H1 (cell line): ENCODE results near the gene TOP2A. TPM values are rescaled to one million over a fixed set of nuclear protein-coding genes. Genes with fewer than 3 reads are reported as not detected.

ENCODE experiments used
- CTCF ChIA-PET: fragments of 300-600 bp; sonication (Branson Sonifier 250); formaldehyde crosslinking; loops from one replicate; lab custom pipeline; 2021; ENCODE audit not compliant: partially characterized antibody; lab: Charles Lee
- POLR2A ChIA-PET: fragments of 300-600 bp; sonication (Branson Sonifier 250); formaldehyde crosslinking; loops from one replicate; lab custom pipeline; 2021; ENCODE audit warnings: inconsistent platforms; ENCODE audit not compliant: partially characterized antibody; lab: Charles Lee
- DNase-seq, 2 experiments: peaks; one replicate each; pipeline versions ENCODE4 v3.0.0 to v3.0.0-alpha.2; 2010 to 2022; ENCODE audit warnings: low spot score in 2 of 2, low read depth in 1 of 2, mixed read lengths in 1 of 2
- FAIRE-seq: peaks from 2 replicates; lab custom pipeline; 2011; peaks lifted over from hg19 to GRCh38; lab: Jason Lieb, UNC
- H2AFZ ChIP-seq: 2 replicates; pipeline ENCODE4 v1.8.1; 2012; ENCODE audit warnings: low read length, inconsistent platforms
- H2AK5ac ChIP-seq: 2 replicates; pipeline ENCODE4 v1.6.1; 2013; ENCODE audit warnings: low read depth, low read length
- H2BK120ac ChIP-seq: replicated peaks from 2 replicates; pipeline ENCODE3; 2013; ENCODE audit warnings: low read depth, low read length, inconsistent platforms
- H2BK12ac ChIP-seq: 2 replicates; pipeline ENCODE4 v1.6.1; 2013; ENCODE audit warnings: low read depth, low read length
- H2BK15ac ChIP-seq: 2 replicates; pipeline ENCODE4 v1.6.1; 2013; ENCODE audit warnings: low read length
- H2BK20ac ChIP-seq: 2 replicates; pipeline ENCODE4 v1.6.1; 2013; ENCODE audit warnings: low read length
- H2BK5ac ChIP-seq: 2 replicates; pipeline ENCODE4 v1.6.1; 2013; ENCODE audit warnings: low read depth, low read length
- H3K14ac ChIP-seq: 2 replicates; pipeline ENCODE4 v1.6.1; 2013; ENCODE audit warnings: inconsistent platforms; ENCODE audit not compliant: insufficient read length
- H3K18ac ChIP-seq: 2 replicates; pipeline ENCODE4 v1.6.1; 2013; ENCODE audit warnings: low read length; ENCODE audit errors: extremely low read depth
- H3K23ac ChIP-seq: 2 replicates; pipeline ENCODE4 v1.6.1; 2013; ENCODE audit warnings: inconsistent platforms; ENCODE audit not compliant: insufficient read length
- H3K23me2 ChIP-seq: 2 replicates; pipeline ENCODE4 v1.6.1; 2013; ENCODE audit warnings: low read depth, low read length
- H3K27ac ChIP-seq: 2 replicates; pipeline ENCODE4 v1.6.1; 2011; ENCODE audit warnings: low read depth, low read length, inconsistent platforms
- H3K27me3 ChIP-seq, 4 experiments: replicated peaks in 1 of 4; 1 replicate in 1 of 4; 2 replicates in 3 of 4; pipeline versions ENCODE4 v1.6.1 to v1.8.1; 2011 to 2013; ENCODE audit warnings: low read length in 3 of 4, mild to moderate bottlenecking in 3 of 4, inconsistent platforms in 2 of 4, mixed read lengths in 2 of 4, moderate library complexity in 1 of 4; ENCODE audit not compliant: control insufficient read depth in 3 of 4, insufficient read depth in 3 of 4; ENCODE audit errors: extremely low read depth in 1 of 4
- H3K36me3 ChIP-seq, 4 experiments: 2 replicates each; pipeline versions ENCODE4 v1.6.1 to v1.8.1; 2011 to 2013; ENCODE audit warnings: mild to moderate bottlenecking in 4 of 4, low read length in 3 of 4, moderate library complexity in 2 of 4, control low read depth in 1 of 4, inconsistent platforms in 1 of 4; ENCODE audit not compliant: insufficient read depth in 4 of 4, control insufficient read depth in 2 of 4
- H3K4ac ChIP-seq: replicated peaks from 2 replicates; pipeline ENCODE3; 2013; ENCODE audit warnings: low read length, low read depth, mixed read lengths, inconsistent platforms; ENCODE audit not compliant: insufficient read length
- H3K4me1 ChIP-seq, 4 experiments: replicated peaks in 1 of 4; 1 replicate in 1 of 4; 2 replicates in 3 of 4; pipeline versions ENCODE4 v1.6.1 to v1.8.1; 2011 to 2013; ENCODE audit warnings: low read length in 3 of 4, inconsistent platforms in 2 of 4, mixed read lengths in 1 of 4; ENCODE audit not compliant: insufficient read depth in 4 of 4, control insufficient read depth in 3 of 4
- H3K4me2 ChIP-seq, 2 experiments: 2 replicates each; pipeline versions ENCODE4 v1.6.1 to v1.8.1; 2011 to 2013; ENCODE audit warnings: low read depth in 2 of 2, low read length in 2 of 2, control low read depth in 1 of 2, inconsistent platforms in 1 of 2, mild to moderate bottlenecking in 1 of 2; ENCODE audit not compliant: insufficient read depth in 1 of 2
- H3K4me3 ChIP-seq, 4 experiments: fragments of 200-600, 300-600 bp in 1 of 4; sonication (generic), shearing (Covaris generic), sonication (Bioruptor Twin) in 1 of 4; 2 replicates each; pipeline versions ENCODE4 v1.5.1 to v1.8.1; 2011 to 2016; ENCODE audit warnings: low read length in 4 of 4, low read depth in 3 of 4, control low read depth in 2 of 4, inconsistent platforms in 2 of 4, mild to moderate bottlenecking in 2 of 4, mixed read lengths in 1 of 4, moderate library complexity in 1 of 4; ENCODE audit not compliant: insufficient read depth in 2 of 4; ENCODE audit errors: extremely low read depth in 1 of 4
- H3K56ac ChIP-seq: replicated peaks from 2 replicates; pipeline ENCODE3; 2013; ENCODE audit warnings: low read depth, mild to moderate bottlenecking, mixed read lengths, low read length, inconsistent platforms; ENCODE audit not compliant: insufficient read length
- H3K79me1 ChIP-seq: 2 replicates; pipeline ENCODE4 v1.6.1; 2013; ENCODE audit warnings: low read depth, low read length, control low read depth
- H3K79me2 ChIP-seq, 2 experiments: 2 replicates each; pipeline versions ENCODE4 v1.6.1 to v1.8.1; 2012 to 2013; ENCODE audit warnings: low read length in 2 of 2, mild to moderate bottlenecking in 2 of 2, inconsistent platforms in 1 of 2; ENCODE audit not compliant: insufficient read depth in 2 of 2, control insufficient read depth in 1 of 2
- H3K9ac ChIP-seq, 4 experiments: replicated peaks in 1 of 4; 1 replicate in 1 of 4; 2 replicates in 3 of 4; pipeline versions ENCODE4 v1.6.1 to v1.8.1; 2011 to 2013; ENCODE audit warnings: low read depth in 3 of 4, low read length in 3 of 4, control low read depth in 2 of 4, mild to moderate bottlenecking in 2 of 4, moderate library complexity in 2 of 4, inconsistent platforms in 1 of 4; ENCODE audit errors: extremely low read depth in 1 of 4
- H3K9me3 ChIP-seq, 2 experiments: 2 replicates each; pipeline versions ENCODE4 v1.6.1 to v1.8.1; 2012 to 2013; ENCODE audit warnings: mild to moderate bottlenecking in 2 of 2, moderate library complexity in 2 of 2, control low read depth in 1 of 2, inconsistent platforms in 1 of 2, low read depth in 1 of 2, low read length in 1 of 2, mixed read lengths in 1 of 2; ENCODE audit not compliant: insufficient read depth in 2 of 2
- H4K20me1 ChIP-seq, 2 experiments: replicated peaks in 1 of 2; 2 replicates each; pipeline versions ENCODE3 to v1.8.1; 2011 to 2013; ENCODE audit warnings: inconsistent platforms in 2 of 2, low read length in 2 of 2, mild to moderate bottlenecking in 1 of 2; ENCODE audit not compliant: insufficient read depth in 2 of 2, control insufficient read depth in 1 of 2
- H4K5ac ChIP-seq: 2 replicates; pipeline ENCODE4 v1.6.1; 2013; ENCODE audit warnings: low read length, low read depth, mixed read lengths, inconsistent platforms; ENCODE audit not compliant: insufficient read length
- H4K8ac ChIP-seq: 2 replicates; pipeline ENCODE4 v1.8.0; 2013; ENCODE audit warnings: mild to moderate bottlenecking, moderate library complexity, low read length, inconsistent platforms; ENCODE audit not compliant: insufficient read depth; ENCODE audit errors: extremely low read depth
- H4K91ac ChIP-seq: replicated peaks from 2 replicates; pipeline ENCODE3; 2013; ENCODE audit warnings: low read length, mixed read lengths, inconsistent platforms; ENCODE audit not compliant: insufficient read length
- CEBPB ChIP-seq: IDR thresholded peaks from 2 replicates; pipeline ENCODE4 v1.6.1; 2012; ENCODE audit warnings: low read depth, low read length
- CHD2 ChIP-seq: IDR thresholded peaks from 2 replicates; pipeline ENCODE4 v1.6.1; 2012; ENCODE audit warnings: low read length, improper control_type of control experiment
- EP300 ChIP-seq, 2 experiments: IDR thresholded peaks; 1 replicate in 1 of 2; 2 replicates in 1 of 2; pipeline ENCODE4 v1.6.1; 2011 to 2012; ENCODE audit warnings: low read depth in 2 of 2, low read length in 2 of 2, mild to moderate bottlenecking in 2 of 2, borderline replicate concordance in 1 of 2, inconsistent platforms in 1 of 2, moderate library complexity in 1 of 2
- FOSL1 ChIP-seq: IDR thresholded peaks from 2 replicates; pipeline ENCODE4 v1.6.1; 2011; ENCODE audit warnings: mild to moderate bottlenecking, low read depth, low read length, moderate library complexity; ENCODE audit not compliant: insufficient read depth
- JUND ChIP-seq: IDR thresholded peaks from 2 replicates; pipeline ENCODE4 v1.6.1; 2011; ENCODE audit warnings: mild to moderate bottlenecking, improper control_type of control experiment, low read length
- KDM5A ChIP-seq: fragments of 200-600 bp; IDR thresholded peaks from 2 replicates; pipeline ENCODE4 v1.7.1; 2012; ENCODE audit warnings: mild to moderate bottlenecking, low read length, inconsistent platforms, mixed read lengths
- MAX ChIP-seq: IDR thresholded peaks from 2 replicates; pipeline ENCODE4 v1.6.1; 2012; ENCODE audit warnings: inconsistent platforms
- SAP30 ChIP-seq: fragments of 300-600 bp; sonication (generic); IDR thresholded peaks from 2 replicates; pipeline ENCODE4 v1.7.1; 2012; ENCODE audit warnings: low read length, moderate library complexity, mild to moderate bottlenecking, inconsistent platforms; ENCODE audit not compliant: insufficient read depth, insufficient replicate concordance
- SIX5 ChIP-seq: IDR thresholded peaks from 2 replicates; pipeline ENCODE4 v1.6.1; 2011; ENCODE audit warnings: mild to moderate bottlenecking, low read depth, low read length
- SP2 ChIP-seq: IDR thresholded peaks from 2 replicates; pipeline ENCODE4 v1.6.1; 2012; ENCODE audit warnings: mild to moderate bottlenecking, low read length, inconsistent platforms
- TCF12 ChIP-seq: IDR thresholded peaks from 2 replicates; pipeline ENCODE4 v1.6.1; 2011; ENCODE audit warnings: low read depth, mild to moderate bottlenecking, low read length
- TEAD4 ChIP-seq: IDR thresholded peaks from 2 replicates; pipeline ENCODE4 v1.6.1; 2012; ENCODE audit warnings: low read depth, low read length, inconsistent platforms, mixed read lengths
- WGBS, 2 experiments: shearing (Covaris generic) in 1 of 2; methylation state at CpG; one replicate each; pipeline versions ENCODE4 v1.1.6 to v1.1.7; 2013 to 2015; ENCODE audit warnings: low lambda C conversion rate in 2 of 2, mixed read lengths in 2 of 2, inconsistent platforms in 1 of 2, low coverage in 1 of 2, missing lambda C conversion rate in 1 of 2; ENCODE audit not compliant: insufficient replicate concordance in 2 of 2, insufficient coverage in 1 of 2, insufficient read length in 1 of 2; ENCODE audit errors: extremely low coverage in 1 of 2, missing lambda C conversion rate in 1 of 2; 5-methylcytosine and 5-hydroxymethylcytosine counted together
- polyA plus RNA-seq, 7 experiments: library from polyadenylated mRNA; depleted of rRNA in 3 of 7; stranded (reverse) in 5 of 7; unstranded in 2 of 7; fragments of >200 nt in 5 of 7; fragments of 200-250 nt in 2 of 7; gene quantifications; 1 replicate in 5 of 7; 2 replicates in 1 of 7; 4 replicates in 1 of 7; pipeline versions ENCODE4 v1.2.1 to v1.2.3, GENCODE V29; 2011 to 2013; ENCODE audit warnings: missing spikeins in 2 of 7, mixed read lengths in 2 of 7
- total RNA-seq: library from RNA; stranded (reverse); fragmentation: NEBNext Ultra II Directional; extraction: Animal tissue kit (Norgen Biotek cat#: 25700); gene quantifications from 2 replicates; pipeline ENCODE4 v1.2.1, GENCODE V29; 2021

Gene TOP2A
- total and polyA plus RNA-seq, 2 of the 8 experiments (the other 6 are each of a cell fraction or from before 2014, with no cell fraction given), result 83.1 to 291 TPM

DNA sequence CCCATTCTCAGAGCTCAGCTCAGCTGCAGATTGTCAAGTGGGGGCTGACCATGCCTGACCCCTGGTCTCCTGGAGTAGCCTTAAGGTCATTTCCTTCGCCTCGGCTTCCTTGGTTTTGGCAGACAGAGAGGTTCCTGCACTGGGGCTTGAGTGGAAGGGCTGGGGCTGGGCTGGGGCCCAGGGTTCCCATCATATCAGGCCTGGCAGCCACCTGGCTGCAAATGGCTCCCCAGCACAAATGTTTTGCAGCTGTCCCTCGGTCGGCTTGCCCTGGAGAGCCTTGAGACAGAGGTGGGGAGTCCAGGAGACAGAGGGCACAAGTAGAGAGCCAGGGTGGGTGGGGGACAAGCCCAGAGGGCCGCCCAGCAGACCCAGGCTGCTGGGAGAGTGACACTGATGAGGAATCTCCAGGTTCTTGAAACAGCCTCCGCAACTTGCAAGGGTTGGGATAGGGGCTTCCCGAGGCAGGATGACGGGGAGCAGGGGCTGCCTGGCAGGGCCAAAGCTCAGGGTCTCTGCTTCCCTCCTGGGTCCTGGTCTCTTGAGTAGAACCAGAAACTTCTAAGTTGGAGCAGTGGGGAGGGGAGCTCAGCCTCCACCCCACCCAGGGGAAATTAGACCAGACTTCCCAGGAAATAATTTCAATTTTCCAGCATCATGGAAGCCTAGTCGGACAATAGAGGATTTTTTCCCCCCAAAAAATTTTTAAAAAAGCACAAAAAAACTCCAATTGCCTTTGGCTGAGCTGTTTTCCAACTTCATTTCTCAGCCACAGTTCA, 44.8 kb upstream of the TOP2A start:
- Histone ChIP-seq H3K79me1 (no peaks in the 10 kb centered on the region), H3K27ac (no peak overlapping the region), H2BK120ac (peak overlapping the region; percentile 86), H4K20me1 (no peaks in the 10 kb centered on the region), H2BK12ac (peak overlapping the region; percentile 87; the same call in 1 of the 2 replicates), H3K36me3 (no peaks in the 10 kb centered on the region), H3K9me3 (no peaks in the 10 kb centered on the region), H2BK5ac (peak overlapping the region; percentile 82; the same call in 1 of the 2 replicates), H3K9ac (peak overlapping the region in 1 of 4 experiments; percentile 32; a peak in 2 of 7 replicates), H3K23me2 (no peaks in the 10 kb centered on the region; the same call in 1 of the 2 replicates), H4K91ac (peak overlapping the region; percentile 89), H3K56ac (no peak overlapping the region), H2AK5ac (peak overlapping the region; percentile 75; the same call in 1 of the 2 replicates), H3K4me2 (no peak overlapping the region), H3K14ac (no peak overlapping the region), H2BK15ac (peak overlapping the region; percentile 72; the same call in 1 of the 2 replicates), H2BK20ac (no peak overlapping the region; the same call in 1 of the 2 replicates), H4K5ac (peak overlapping the region; percentile 55), H3K4ac (peak overlapping the region; percentile 22), H3K4me1 (peaks cover 2 to 39% (median 15%) of the 10 kb centered on the region in 4 experiments), H3K4me3 (no peak overlapping the region), H4K8ac (peak overlapping the region; percentile 62; the same call in 1 of the 2 replicates), H3K18ac (peak overlapping the region; percentile 71; the same call in 1 of the 2 replicates), H3K27me3 (no peaks in the 10 kb centered on the region), H2AFZ (no peak overlapping the region), H3K79me2 (no peaks in the 10 kb centered on the region), H3K23ac (no peak overlapping the region)
- POLR2A ChIA-PET, result interaction anchor here (0.6 to 3.0 kb wide), 13 partner anchors 9 to 682 kb away, joined by 3 to 20 read pairs (median 5); partner anchors contain the start of gene IGFBP4
- TF ChIP-seq CEBPB, result no peak
- TF ChIP-seq EP300 (IDR thresholded peaks at IDR 0.05; ENCODE audit: borderline replicate concordance in 1 of 2, low read depth in 2 of 2, low read length in 2 of 2), result no peak
- no peak for TF ChIP-seq TEAD4
- TF ChIP-seq FOSL1, result no peak
- no peak for TF ChIP-seq SP2
- TF ChIP-seq SAP30, result no peak
- no peak for TF ChIP-seq TCF12
- no peak for TF ChIP-seq CHD2
- no peak for TF ChIP-seq SIX5
- no peak for TF ChIP-seq KDM5A
- no peak for TF ChIP-seq MAX
- TF ChIP-seq JUND, result no peak
- CTCF ChIA-PET, result interaction anchor here (0.7 to 34.1 kb wide), 6 partner anchors 13 to 69 kb away, joined by 3 to 739 read pairs (median 10); partner anchors contain the start of gene IGFBP4
- 85% methylated on average over 9 of the region's 9 CpGs; no CpG with 5 or more reads in 1 of the 2 experiments for WGBS, 2 experiments
- DNase-seq (no peak), FAIRE-seq (no peak)
